NK-92 treated with Interleukin-12 subunit alpha and Interleukin-12 subunit beta, amount 100 ng/mL, for 24 hours (cell line): Measurements from ENCODE around the gene NOP16.

Source experiments
- DNase-seq: peaks from one replicate; lab custom pipeline; 2025; lab: John Stamatoyannopoulos, UW

NOP16 gene

DNA sequence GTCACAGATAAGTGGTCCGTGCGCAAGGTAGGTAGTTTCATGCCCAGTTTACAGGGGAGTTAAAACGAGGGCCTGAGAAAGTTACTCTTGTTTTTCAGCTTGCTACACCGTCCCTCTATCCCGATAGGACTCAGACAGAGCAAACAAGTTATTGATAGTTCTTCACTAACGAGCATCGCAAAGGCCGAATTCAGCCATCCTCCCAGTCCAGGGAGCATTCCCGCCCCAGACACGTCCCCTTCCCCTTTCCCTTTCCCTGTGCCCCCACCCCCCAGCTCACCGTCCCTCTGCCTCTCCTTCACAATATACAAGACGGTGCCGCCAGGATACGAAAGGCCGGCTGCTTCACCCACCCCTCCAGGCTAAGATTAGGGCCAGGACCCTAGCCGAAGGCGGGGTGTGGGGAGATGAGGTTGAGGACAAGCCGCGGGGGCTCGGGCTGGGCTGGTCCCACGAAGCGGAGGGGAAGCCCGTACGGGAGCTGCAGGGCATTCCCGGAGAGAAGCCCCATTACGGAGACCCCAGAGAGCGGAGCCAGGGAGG lies 27.4 kb downstream of the NOP16 start:
- DNase-seq: no peak

DNA sequence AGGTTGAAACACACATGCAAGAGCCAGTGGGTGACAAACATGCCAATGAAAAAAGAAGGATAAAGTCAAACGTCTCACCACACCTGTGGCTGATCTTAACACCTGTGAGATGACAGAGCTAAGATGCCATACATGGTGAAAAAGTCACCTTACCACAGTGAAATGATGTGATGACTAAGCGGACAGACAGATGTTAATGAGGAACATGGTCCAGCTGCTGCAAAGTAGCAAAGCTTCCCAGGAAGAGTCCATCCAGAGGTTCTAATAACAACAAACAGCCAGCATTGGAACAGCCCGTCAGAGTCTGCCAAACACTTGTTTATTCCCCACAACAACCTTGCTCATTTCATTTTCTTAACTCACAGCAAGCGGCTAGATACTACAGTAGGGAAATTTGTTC lies 28.7 kb downstream of the NOP16 start:
- DNase-seq: no peak

DNA sequence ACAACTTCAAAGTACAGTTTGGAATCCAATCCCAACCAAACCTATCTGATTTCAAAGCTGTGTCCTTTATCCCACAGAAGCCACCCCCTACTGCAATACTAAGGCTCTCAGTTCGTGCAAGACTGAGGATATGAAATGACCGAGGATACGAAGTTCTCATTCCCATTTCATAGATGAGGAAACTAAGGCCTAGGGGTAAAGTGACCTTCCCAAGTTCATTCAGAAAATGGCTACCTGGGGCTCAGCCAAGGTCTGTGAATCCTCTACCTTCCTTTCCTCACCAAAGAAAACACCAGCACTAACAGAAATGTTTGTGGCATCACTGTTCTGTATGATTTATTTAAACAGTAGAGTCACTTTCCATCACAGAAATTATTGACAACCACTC lies 32.2 kb downstream of the NOP16 start:
- DNase-seq: no peak

DNA sequence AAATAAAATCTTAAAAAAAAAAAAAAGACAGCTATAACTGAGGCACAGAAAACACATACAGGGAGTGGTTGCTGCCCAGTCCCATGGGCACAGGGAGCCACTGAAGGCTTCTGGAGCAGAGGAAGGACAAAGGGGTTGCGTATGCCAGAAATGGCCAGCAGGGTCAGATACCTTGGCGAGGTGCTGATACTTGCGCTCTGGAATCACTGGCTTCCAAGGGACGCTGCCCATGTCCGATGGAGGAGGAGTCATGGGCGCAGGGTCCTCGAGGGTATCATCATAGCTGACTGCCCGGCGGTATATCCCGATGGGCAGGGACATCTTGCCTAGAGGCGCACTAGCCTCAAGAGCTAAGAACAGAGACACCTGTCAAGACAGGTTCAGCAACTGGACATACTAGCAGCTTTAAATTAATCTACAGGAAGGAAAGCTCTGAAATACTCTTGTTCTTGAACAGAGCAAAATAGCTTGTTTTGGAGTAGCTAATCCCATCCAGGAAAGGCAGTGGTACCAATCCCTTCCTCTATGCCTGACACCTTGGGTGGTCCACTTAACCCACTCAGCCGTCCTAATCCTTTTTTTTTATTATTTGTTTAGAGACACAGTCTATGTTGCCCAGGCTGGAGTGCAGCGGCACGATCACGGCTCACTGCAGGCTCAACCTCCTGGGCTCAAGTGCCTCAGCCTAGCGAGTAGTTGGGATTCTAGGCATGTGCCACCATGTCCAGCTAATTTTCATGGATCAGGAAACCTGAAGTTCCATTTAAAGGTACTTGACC lies 32.8 kb downstream of the NOP16 start:
- no peak for DNase-seq

DNA sequence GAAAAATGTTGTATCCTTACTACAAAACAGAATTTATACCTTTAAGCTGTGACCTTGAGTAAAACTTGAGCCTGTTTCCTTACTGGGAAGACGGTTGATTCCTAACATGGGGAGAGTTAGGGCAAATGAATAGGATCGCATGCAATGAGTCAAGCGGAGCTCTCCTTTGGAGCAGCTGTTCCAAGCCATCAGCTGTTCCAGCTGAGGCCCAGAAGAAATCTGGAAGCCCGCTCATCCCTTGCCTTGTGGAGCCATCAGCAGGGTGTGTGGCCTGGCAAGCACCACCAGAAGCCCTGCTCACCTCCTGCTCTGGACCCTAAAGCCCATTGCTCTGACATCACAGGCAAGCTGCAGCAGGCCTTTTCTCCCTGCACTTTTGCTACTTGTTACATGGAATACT lies 34.9 kb downstream of the NOP16 start:
- DNase-seq: no peak

DNA sequence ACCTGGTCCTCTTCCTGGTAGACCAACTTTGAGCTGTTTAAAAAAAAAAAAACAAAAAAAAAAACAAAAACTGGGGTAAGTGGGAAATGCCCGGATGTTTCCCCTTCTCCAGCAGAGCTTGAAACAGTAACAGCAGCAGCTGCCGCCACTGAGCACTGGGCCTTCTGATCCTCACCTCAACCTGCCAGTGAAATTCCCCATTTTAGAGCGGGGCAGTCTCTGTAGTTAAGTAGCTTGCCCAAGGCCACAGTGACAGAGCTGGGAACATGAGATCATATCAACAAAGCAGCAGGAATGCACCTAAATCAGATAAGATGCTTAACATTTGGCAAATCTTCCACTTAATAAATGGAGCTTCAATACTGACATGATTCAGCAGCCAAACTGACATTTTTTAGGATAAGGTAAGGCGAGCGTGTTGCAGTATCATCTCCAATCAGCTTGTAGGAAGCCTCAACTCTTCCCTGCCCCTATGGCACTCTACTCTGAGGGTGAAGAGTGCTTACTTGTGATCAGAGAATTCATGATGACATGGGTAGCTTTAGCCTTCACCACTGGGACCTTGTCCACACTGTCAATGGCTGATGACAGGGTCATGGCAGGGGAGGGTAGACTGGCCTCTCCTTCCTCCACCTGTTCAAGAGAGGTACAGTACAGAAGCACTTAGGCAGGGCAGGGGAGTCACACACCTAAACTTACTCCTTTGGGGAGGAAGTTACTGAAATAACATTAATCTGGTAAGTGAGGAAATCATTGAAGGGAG lies 36.1 kb downstream of the NOP16 start:
- DNase-seq: no peak

DNA sequence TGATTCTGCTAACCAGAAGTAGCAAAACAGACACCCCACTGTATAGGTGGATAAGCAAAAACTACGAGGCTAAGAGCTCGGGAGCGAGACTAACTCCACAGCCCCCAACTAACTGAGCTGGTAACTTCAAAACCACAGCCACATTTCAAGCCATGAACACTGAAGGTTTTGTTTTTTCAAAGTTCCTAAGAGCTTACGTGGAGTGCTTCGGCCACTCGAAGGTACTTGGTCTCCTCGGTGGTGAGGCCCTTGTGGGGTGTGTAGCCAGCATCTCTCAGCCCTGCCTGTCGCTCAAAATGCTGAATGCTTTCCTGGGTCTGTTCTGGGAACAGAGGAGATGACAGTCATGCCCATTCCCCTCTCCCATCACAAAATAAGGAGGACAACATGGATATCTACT lies 38.0 kb downstream of the NOP16 start:
- DNase-seq: no peak

DNA sequence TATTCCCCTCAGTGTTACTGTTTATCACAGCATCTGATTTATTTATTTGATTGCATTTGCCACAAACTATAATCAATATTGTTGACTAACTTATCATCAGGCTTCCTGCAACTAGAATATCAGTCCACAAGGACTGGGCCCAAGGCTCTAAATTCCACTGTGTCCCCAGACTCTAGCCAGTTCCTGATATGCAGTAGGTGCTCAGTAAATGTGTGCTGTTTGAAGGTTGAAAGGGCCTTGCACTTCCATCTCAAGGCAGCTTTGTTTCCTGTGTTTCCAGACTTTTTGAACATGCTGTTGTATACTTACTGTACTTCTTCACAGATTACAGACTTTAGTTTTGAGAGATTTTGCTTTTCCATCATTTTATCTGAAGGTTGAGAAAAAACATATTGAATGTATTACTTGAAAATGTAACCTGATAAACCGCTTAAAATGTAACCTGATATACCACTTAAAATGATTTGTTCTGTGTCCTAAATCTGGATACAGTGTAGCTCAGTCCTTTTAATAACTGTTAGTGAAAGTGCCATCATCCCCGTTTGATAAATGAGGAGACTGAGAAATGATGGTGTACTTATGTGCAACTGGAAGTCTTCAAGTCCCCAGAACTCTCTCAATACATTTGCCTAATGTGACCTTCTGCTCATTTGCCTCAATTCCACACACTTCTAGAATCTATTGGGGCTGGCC lies 45.5 kb downstream of the NOP16 start:
- no peak for DNase-seq

DNA sequence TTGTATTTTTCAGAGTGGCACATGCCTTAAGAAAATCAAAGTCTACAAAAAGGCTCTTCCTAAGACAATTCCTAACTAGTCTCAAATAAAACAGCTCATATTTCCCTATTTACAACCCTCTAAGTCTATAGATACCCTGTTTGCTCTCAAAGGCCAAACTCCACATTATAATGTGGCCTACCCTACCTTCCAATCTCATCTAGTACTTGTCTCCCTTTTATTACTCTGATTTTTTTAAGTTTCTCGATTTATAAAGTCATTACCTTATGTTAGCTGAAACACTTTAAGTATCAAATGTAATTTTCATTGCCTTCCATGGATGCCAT lies 46.3 kb downstream of the NOP16 start:
- no peak for DNase-seq

DNA sequence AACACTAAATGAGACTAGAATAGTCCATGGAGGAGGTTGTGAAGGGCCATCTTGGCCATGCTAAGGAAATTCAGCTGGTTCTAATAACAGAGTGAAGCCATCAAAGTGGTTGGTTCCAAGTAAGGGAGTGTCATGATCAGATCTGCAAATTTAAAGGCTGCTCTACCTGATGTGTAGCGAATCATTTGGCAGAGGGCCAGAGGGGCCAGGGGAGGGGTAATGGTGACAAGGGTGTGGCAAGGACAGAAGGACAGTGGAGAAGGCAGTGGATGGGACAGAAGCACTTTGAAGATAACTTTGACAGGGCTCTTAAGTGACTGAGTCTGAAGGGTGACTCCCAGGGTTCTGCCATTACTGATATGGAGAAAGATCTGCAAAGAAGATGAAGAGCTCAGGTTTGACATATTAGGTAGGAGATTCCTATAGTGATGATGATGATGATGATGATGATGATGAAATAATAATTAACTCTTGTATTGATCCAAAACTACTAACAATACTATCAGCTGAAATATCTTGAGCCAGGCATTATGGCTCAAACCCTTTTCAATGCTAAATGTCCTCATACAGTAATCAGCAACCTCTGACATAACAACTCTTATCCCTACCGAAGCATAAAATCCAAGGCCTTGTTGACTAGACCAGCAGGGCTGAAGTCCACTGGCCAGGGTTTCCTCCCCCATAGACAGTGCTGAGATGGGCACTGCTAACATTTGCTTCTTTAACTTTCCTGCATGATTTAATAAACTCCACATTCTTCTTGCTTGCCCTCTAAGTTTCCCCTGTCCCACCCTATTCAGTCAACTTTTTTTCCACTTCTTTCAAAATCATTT lies 46.9 kb downstream of the NOP16 start:
- no peak for DNase-seq

DNA sequence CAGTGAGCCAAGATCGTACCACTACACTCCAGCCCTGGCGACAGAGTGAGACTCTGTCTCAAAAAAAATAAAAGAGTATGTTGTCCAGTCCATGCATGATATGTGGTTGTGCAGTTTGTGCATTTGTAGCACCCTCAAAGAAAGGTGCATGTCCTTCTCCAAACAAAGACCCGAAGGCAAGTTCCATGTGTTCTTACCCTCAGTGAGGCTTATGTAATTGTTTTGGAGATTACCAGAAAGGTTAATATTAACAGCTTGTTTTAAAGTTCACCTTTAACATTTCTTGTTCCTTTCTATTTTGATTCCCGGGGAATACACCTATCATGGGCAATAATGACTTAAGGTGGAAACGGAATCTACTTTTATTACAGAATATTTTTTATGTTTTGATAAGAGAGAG lies 49.1 kb downstream of the NOP16 start:
- DNase-seq: no peak

DNA sequence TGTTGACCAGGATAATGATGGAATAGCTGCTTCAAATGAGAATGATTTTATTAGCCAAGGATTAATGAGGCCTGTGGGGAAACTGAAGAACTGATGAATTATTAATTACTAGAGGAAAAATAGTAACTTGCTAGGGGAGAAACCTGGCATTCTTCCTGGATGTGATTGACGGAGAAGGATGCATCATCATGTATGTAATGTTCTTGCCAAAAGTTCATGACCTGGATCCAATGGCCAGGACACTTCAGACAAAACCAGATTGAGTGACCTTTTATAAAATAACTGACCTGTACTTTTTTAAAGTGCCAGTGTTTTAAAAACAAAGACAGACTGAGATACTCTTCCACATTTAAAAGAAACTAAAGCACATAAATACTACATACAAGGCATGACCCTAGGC lies 50.5 kb downstream of the NOP16 start:
- DNase-seq: no peak

DNA sequence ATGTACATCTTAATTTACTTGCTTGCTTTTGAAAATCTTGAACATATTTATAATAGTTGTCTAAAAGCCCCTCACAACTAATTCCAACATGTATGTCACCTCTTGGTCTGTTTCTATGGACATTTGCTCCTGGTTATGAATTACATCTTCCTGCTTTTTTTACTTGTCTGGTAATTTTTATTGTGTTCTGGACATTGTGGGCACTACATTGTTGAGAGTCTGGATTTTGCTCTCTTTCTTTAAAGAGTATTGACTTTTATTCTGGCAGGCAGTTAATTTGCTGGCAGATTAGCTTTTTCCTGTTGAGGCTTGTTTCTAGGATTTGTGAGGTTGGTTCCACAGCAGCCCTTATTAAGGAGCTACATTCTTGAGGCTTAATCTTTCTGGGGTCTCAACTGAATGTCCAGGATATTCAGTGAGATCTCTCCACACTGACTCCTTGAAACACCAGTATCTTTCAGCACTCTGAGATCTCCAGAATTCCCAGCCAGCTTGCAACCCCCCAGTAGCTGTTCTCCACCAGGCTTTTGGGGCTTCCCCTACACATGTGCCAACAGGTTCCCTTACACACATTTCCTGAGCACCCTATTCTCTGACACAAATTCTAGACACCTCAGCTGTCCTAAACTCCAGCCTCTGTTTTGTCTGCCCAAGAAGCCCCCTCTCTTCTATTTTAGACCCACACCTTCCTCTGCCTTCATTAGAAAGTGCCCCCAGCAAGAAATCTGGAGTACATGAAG lies 54.2 kb downstream of the NOP16 start:
- DNase-seq: no peak
